ENCODE data around the gene DTWD1. TPM values are rescaled to one million over a fixed set of nuclear protein-coding genes. Genes with fewer than 3 reads are reported as not detected.

Gene DTWD1
- total and polyA plus RNA-seq, 9 of the 15 experiments (the other 6 are each of a cell fraction or from before 2014, with no cell fraction given), result 23.1 to 76.4 (median 36.5) TPM

- TF ChIP-seq POU5F1 (IDR thresholded peaks at IDR 0.05; ENCODE audit: borderline replicate concordance, low read depth, low read length, partially characterized antibody) (no peak), ZBTB40 (IDR thresholded peaks at IDR 0.05) (peak; percentile 94), ZBTB40 (CRISPR knock-in tag; IDR thresholded peaks at IDR 0.05) (no peak), SMARCA4 (IDR thresholded peaks at IDR 0.05) (no peak), ZNF511 (CRISPR knock-in tag; IDR thresholded peaks at IDR 0.05) (peak; percentile 72; the same call in 1 of the 2 replicates), POLR3G (IDR thresholded peaks at IDR 0.05; ENCODE audit: extremely low read depth, insufficient read length, insufficient replicate concordance) (no peak), TEAD1 (CRISPR knock-in tag; IDR thresholded peaks at IDR 0.05) (peak; percentile 54 to 86; a peak in 3 of 4 replicates), KAT7 (CRISPR knock-in tag; IDR thresholded peaks at IDR 0.05; ENCODE audit: borderline replicate concordance) (peak; percentile 97; the same call in 1 of the 2 replicates)
- TF ChIP-seq, protein P1, sequence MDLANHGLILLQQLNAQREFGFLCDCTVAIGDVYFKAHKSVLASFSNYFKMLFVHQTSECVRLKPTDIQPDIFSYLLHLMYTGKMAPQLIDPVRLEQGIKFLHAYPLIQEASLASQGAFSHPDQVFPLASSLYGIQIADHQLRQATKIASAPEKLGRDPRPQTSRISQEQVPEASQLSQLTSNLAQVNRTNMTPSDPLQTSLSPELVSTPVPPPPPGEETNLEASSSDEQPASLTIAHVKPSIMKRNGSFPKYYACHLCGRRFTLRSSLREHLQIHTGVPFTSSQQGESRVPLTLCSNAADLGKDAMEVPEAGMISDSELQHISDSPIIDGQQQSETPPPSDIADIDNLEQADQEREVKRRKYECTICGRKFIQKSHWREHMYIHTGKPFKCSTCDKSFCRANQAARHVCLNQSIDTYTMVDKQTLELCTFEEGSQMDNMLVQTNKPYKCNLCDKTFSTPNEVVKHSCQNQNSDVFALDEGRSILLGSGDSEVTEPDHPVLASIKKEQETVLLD (IDR thresholded peaks at IDR 0.05), result peak; percentile 79
- TF ChIP-seq, protein P2, sequence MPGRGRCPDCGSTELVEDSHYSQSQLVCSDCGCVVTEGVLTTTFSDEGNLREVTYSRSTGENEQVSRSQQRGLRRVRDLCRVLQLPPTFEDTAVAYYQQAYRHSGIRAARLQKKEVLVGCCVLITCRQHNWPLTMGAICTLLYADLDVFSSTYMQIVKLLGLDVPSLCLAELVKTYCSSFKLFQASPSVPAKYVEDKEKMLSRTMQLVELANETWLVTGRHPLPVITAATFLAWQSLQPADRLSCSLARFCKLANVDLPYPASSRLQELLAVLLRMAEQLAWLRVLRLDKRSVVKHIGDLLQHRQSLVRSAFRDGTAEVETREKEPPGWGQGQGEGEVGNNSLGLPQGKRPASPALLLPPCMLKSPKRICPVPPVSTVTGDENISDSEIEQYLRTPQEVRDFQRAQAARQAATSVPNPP (IDR thresholded peaks at IDR 0.05; ENCODE audit: borderline replicate concordance, insufficient read depth, insufficient read length), result no peak
These were observed at the start of gene DTWD1, which contains the start of gene FAM227B (continued) for GRCh38 chr15:49620658-49621368.
